Spleen (tissue), 11 donors: ENCODE measurements around the gene CHD3. TPM values are rescaled to one million over a fixed set of nuclear protein-coding genes. Genes with fewer than 3 reads are reported as not detected.

Experiments used
- DNase-seq: peaks from one replicate; pipeline ENCODE4 v3.0.0-alpha.2; 2020
- H3K27ac ChIP-seq, 8 donors: fragments of 200-600 bp; sonication (generic) in 7 of 8; 1 replicate in 4 of 8; 2 replicates in 4 of 8; pipeline versions ENCODE4 v1.5.0 to v1.8.0; 2016 to 2021; ENCODE audit warnings: inconsistent platforms in 4 of 8, mild to moderate bottlenecking in 4 of 8, moderate library complexity in 1 of 8
- H3K27me3 ChIP-seq, 7 donors: fragments of 200-600 bp; sonication (generic) in 6 of 7; replicated peaks in 1 of 7; 1 replicate in 4 of 7; 2 replicates in 3 of 7; pipeline versions ENCODE4 v1.5.0 to v1.8.0; 2016 to 2021; ENCODE audit warnings: inconsistent platforms in 3 of 7, mild to moderate bottlenecking in 1 of 7
- H3K36me3 ChIP-seq, 6 donors: fragments of 200-600 bp; sonication (generic) in 5 of 6; 1 replicate in 4 of 6; 2 replicates in 2 of 6; pipeline versions ENCODE4 v1.5.0 to v1.8.0; 2016 to 2021; ENCODE audit warnings: inconsistent platforms in 2 of 6
- H3K4me1 ChIP-seq, 6 donors: fragments of 200-600 bp; sonication (generic) in 5 of 6; 1 replicate in 3 of 6; 2 replicates in 3 of 6; pipeline versions ENCODE4 v1.5.0 to v1.8.0; 2016 to 2021; ENCODE audit warnings: inconsistent platforms in 3 of 6
- H3K4me3 ChIP-seq, 8 donors: fragments of 200-600 bp; sonication (generic) in 7 of 8; 1 replicate in 4 of 8; 2 replicates in 4 of 8; pipeline versions ENCODE4 v1.5.0 to v1.8.0; 2016 to 2021; ENCODE audit warnings: inconsistent platforms in 4 of 8, mild to moderate bottlenecking in 4 of 8, moderate library complexity in 2 of 8
- H3K9me3 ChIP-seq, 8 donors: fragments of 200-600 bp; sonication (generic) in 7 of 8; 1 replicate in 4 of 8; 2 replicates in 4 of 8; pipeline versions ENCODE4 v1.5.0 to v1.8.0; 2016 to 2021; ENCODE audit warnings: inconsistent platforms in 4 of 8
- CTCF ChIP-seq, 11 experiments: fragments of 200-600 bp in 7 of 11; fragments of 450-650 bp in 4 of 11; sonication (generic) in 4 of 11; IDR thresholded peaks in 8 of 11; conservative IDR thresholded peaks in 3 of 11; 1 replicate in 7 of 11; 2 replicates in 4 of 11; pipeline versions ENCODE4 v1.4.0 to v1.8.0; 2016 to 2021; ENCODE audit warnings: antibody characterized with exemption in 11 of 11, inconsistent platforms in 4 of 11, mild to moderate bottlenecking in 1 of 11
- POLR2A ChIP-seq, 3 donors: fragments of 450-650 bp; IDR thresholded peaks; one replicate each; pipeline ENCODE4 v1.5.1; 2017; ENCODE audit warnings: antibody characterized with exemption in 3 of 3, mild to moderate bottlenecking in 1 of 3
- POLR2AphosphoS5 ChIP-seq, 3 donors: sonication (generic); formaldehyde crosslinking; IDR thresholded peaks; one replicate each; pipeline ENCODE4 v1.5.1; 2017; ENCODE audit warnings: antibody characterized with exemption in 3 of 3
- WGBS, 5 donors: extraction: QIAGEN DNeasy Blood & Tissue Kit in 3 of 5; methylation state at CpG; one replicate each; pipeline versions ENCODE4 v1.1.5 to v1.1.7; 2013 to 2018; 5-methylcytosine and 5-hydroxymethylcytosine counted together
- intact Hi-C: fragments of 100-400 bp; cut with DNase I; formaldehyde crosslinking; loops from one replicate; pipeline ENCODE4 v1.15.0; 2023; ENCODE audit warnings: low total_unique reads
- polyA plus RNA-seq, 3 donors: library from polyadenylated mRNA; stranded (reverse); fragments of 200-250 nt; gene quantifications; one replicate each; pipeline ENCODE4 v1.2.1, GENCODE V29; 2013
- total RNA-seq, 7 donors: library from RNA; depleted of rRNA in 3 of 7; stranded (reverse); fragments of >200 nt in 3 of 7; fragmentation: NEBNext Ultra II Directional in 4 of 7; extraction: Animal tissue kit (Norgen Biotek cat#: 25700) in 4 of 7; gene quantifications; one replicate each; pipeline versions ENCODE4 v1.1.0 to v1.2.1, GENCODE V29; 2016 to 2021
- donor health status: healthy with polysubstance abuse.
- donor health status: DM: no; HTN: no; CAD: no; lungs with moderate emphysema.
- donor health status: DM: no; HTN: no; CAD: no.
- donor health status: Bipolar disorder and iron deficiency.
- donor health status: healthy.
- donor health status: DM: no; HTN: no; CAD: no.
- donor health status: DM: yes; HTN: yes; CAD: no.

CHD3 gene
- total and polyA plus RNA-seq, 10 donors: 37.0 to 117 (median 82.5) TPM

- Histone ChIP-seq H3K9me3 (no peaks in the 10 kb centered on the region), H3K27ac (no peak overlapping the region), H3K4me3 (no peak overlapping the region), H3K27me3 (no peaks in the 10 kb centered on the region), H3K4me1 (peaks cover 4 to 49% (median 31%) of the 10 kb centered on the region in 6 donors), H3K36me3 (peaks cover 0 to 42% (median 3%) of the 10 kb centered on the region in 6 donors)
- WGBS, 5 donors: 82 to 94% (median 89%) methylated on average over 3 of the region's 3 CpGs
- DNase-seq: no peak
- intact Hi-C loops: no loop called here
- no peak for TF ChIP-seq POLR2A (IDR thresholded peaks at IDR 0.05)
Measured at GRCh38 chr17:7927596-7927995, 39.0 kb downstream of the CHD3 start.

GRCh38 chr17:7929158-7930023, 40.8 kb downstream of the CHD3 start, which contains the start of gene KCNAB3:
Gene KCNAB3 (minus strand): TSS chr17:7929856. CDS start chr17:7929435, 421 bp downstream.
- H3K27ac ChIP-seq: no peak within 1 kb of the TSS
- peaks cover 11 to 49% (median 36%) of the 10 kb centered on the region in 6 donors for H3K4me1 ChIP-seq
- 38 to 78% (median 52%) methylated on average over 61 to 67 of the region's 67 CpGs for WGBS, 5 donors
- intact Hi-C loops: no loop called here
- peak; percentile 83 for DNase-seq
- H3K27me3 ChIP-seq: no peaks in the 10 kb centered on the region
- H3K36me3 ChIP-seq: peaks cover 0 to 47% (median 3%) of the 10 kb centered on the region in 6 donors
- TF ChIP-seq CTCF (IDR thresholded peaks at IDR 0.05 in 8 of 11, conservative IDR thresholded peaks at IDR 0.05 in 3 of 11): no peak
- no peak for TF ChIP-seq POLR2A (IDR thresholded peaks at IDR 0.05)
- peak in 2 of 3 donors; percentile 16 to 47 for TF ChIP-seq POLR2AphosphoS5 (IDR thresholded peaks at IDR 0.05)
- H3K4me3 ChIP-seq: peak within 1 kb of the TSS in 2 of 8 donors; percentile 13 to 93
- no peaks in the 10 kb centered on the region for H3K9me3 ChIP-seq

GRCh38 chr17:7930841-7931631, 42.4 kb downstream of the CHD3 start:
- intact Hi-C loops: no loop called here
- Histone ChIP-seq H3K4me3 (peak overlapping the region; percentile 67 to 93 (median 78)), H3K4me1 (peaks cover 11 to 55% (median 36%) of the 10 kb centered on the region in 6 donors), H3K27me3 (no peaks in the 10 kb centered on the region), H3K36me3 (peaks cover 0 to 63% (median 8%) of the 10 kb centered on the region in 6 donors), H3K27ac (peak overlapping the region; percentile 70 to 96 (median 90)), H3K9me3 (no peaks in the 10 kb centered on the region)
- DNase-seq: no peak
- 43 to 51% (median 45%) methylated on average over 20 of the region's 20 CpGs for WGBS, 5 donors
- no peak for TF ChIP-seq POLR2A (IDR thresholded peaks at IDR 0.05)

GRCh38 chr17:7931709-7932482, 43.3 kb downstream of the CHD3 start, which contains the start of the genes CNTROB and TRAPPC1:
Gene CNTROB (plus strand): TSS chr17:7932206. CDS start chr17:7933080, 874 bp downstream.
Gene TRAPPC1 (minus strand): TSS chr17:7931946. CDS start chr17:7931829, 117 bp downstream.
- 0 to 1% (median 0%) methylated on average over 34 to 55 of the region's 55 CpGs for WGBS, 5 donors
- intact Hi-C loops: no loop called here
- no peaks in the 10 kb centered on the region for H3K9me3 ChIP-seq

More at GRCh38 chr17:7931709-7932482, 43.3 kb downstream of the CHD3 start, which contains the start of the genes CNTROB and TRAPPC1:
- Histone ChIP-seq H3K27ac (peak within 1 kb of the TSS; percentile 70 to 96 (median 90)), H3K36me3 (peaks cover 0 to 68% (median 15%) of the 10 kb centered on the region in 6 donors), H3K27me3 (no peaks in the 10 kb centered on the region), H3K4me3 (peak within 1 kb of the TSS; percentile 67 to 93 (median 78)), H3K4me1 (peaks cover 11 to 55% (median 36%) of the 10 kb centered on the region in 6 donors)
- peak; percentile 100 for DNase-seq
- TF ChIP-seq POLR2A (IDR thresholded peaks at IDR 0.05): peak in 2 of 3 donors; percentile 34 to 76
- peak in 2 of 11 experiments; percentile 18 to 32 for TF ChIP-seq CTCF (IDR thresholded peaks at IDR 0.05 in 8 of 11, conservative IDR thresholded peaks at IDR 0.05 in 3 of 11)
- peak; percentile 94 for TF ChIP-seq POLR2AphosphoS5 (IDR thresholded peaks at IDR 0.05)
